Keratinocyte (primary cell): Measurements from ENCODE around the gene NCOA7. TPM values are rescaled to one million over a fixed set of nuclear protein-coding genes. Genes with fewer than 3 reads are reported as not detected.

Experiments used
- DNase-seq: peaks from one replicate; pipeline ENCODE4 v3.0.0-alpha.2; 2011; ENCODE audit warnings: low read depth, missing footprints, low spot score
- FAIRE-seq: peaks from 2 replicates; lab custom pipeline; 2011; peaks lifted over from hg19 to GRCh38; lab: Jason Lieb, UNC
- H2AFZ ChIP-seq: 2 replicates; pipeline ENCODE4 v1.6.0; 2012; ENCODE audit warnings: low read length, control low read depth, inconsistent platforms; ENCODE audit not compliant: control insufficient read depth
- H3K27ac ChIP-seq: 2 replicates; pipeline ENCODE4 v1.5.1; 2011; ENCODE audit warnings: low read length; ENCODE audit not compliant: control insufficient read depth, insufficient read depth
- H3K27me3 ChIP-seq: 3 replicates; pipeline ENCODE4 v1.6.0; 2011; ENCODE audit warnings: low read length; ENCODE audit not compliant: control insufficient read depth, insufficient read depth; ENCODE audit errors: extremely low read depth
- H3K36me3 ChIP-seq, 2 experiments: 2 replicates in 1 of 2; 3 replicates in 1 of 2; pipeline ENCODE4 v1.5.1; 2011; ENCODE audit warnings: low read length in 2 of 2, mild to moderate bottlenecking in 1 of 2; ENCODE audit not compliant: control insufficient read depth in 2 of 2, insufficient read depth in 2 of 2; ENCODE audit errors: extremely low read depth in 1 of 2
- H3K4me1 ChIP-seq: 3 replicates; pipeline ENCODE4 v1.5.1; 2011; ENCODE audit warnings: low read length; ENCODE audit not compliant: control insufficient read depth, insufficient read depth; ENCODE audit errors: extremely low read depth
- H3K4me2 ChIP-seq: 3 replicates; pipeline ENCODE4 v1.6.0; 2011; ENCODE audit warnings: low read depth, low read length; ENCODE audit not compliant: control insufficient read depth, insufficient read depth; ENCODE audit errors: extremely low read depth
- H3K4me3 ChIP-seq, 3 experiments: fragments of 200-600 bp in 1 of 3; sonication (generic) in 1 of 3; 2 replicates in 2 of 3; 3 replicates in 1 of 3; pipeline ENCODE4 v1.5.1; 2011 to 2016; ENCODE audit warnings: low read length in 3 of 3, mild to moderate bottlenecking in 3 of 3, control low read depth in 2 of 3, inconsistent platforms in 1 of 3, low read depth in 1 of 3, mixed read lengths in 1 of 3, mixed run types in 1 of 3, moderate library complexity in 1 of 3; ENCODE audit not compliant: control insufficient read depth in 2 of 3, insufficient read depth in 2 of 3; ENCODE audit errors: extremely low read depth in 1 of 3
- H3K79me2 ChIP-seq: 2 replicates; pipeline ENCODE4 v1.6.0; 2012; ENCODE audit warnings: low read length; ENCODE audit not compliant: control insufficient read depth, insufficient read depth
- H3K9ac ChIP-seq: 3 replicates; pipeline ENCODE4 v1.6.0; 2011; ENCODE audit warnings: low read length; ENCODE audit not compliant: control insufficient read depth, insufficient read depth; ENCODE audit errors: extremely low read depth
- H3K9me1 ChIP-seq: 3 replicates; pipeline ENCODE4 v1.6.0; 2011; ENCODE audit warnings: low read length; ENCODE audit not compliant: control insufficient read depth, insufficient read depth; ENCODE audit errors: extremely low read depth
- H3K9me3 ChIP-seq: 2 replicates; pipeline ENCODE4 v1.5.1; 2012; ENCODE audit warnings: low read depth, low read length; ENCODE audit not compliant: control insufficient read depth
- H4K20me1 ChIP-seq: 3 replicates; pipeline ENCODE4 v1.6.0; 2011; ENCODE audit warnings: low read length; ENCODE audit not compliant: control insufficient read depth, insufficient read depth; ENCODE audit errors: extremely low read depth
- CTCF ChIP-seq, 3 experiments: IDR thresholded peaks in 1 of 3; conservative IDR thresholded peaks in 1 of 3; optimal IDR thresholded peaks in 1 of 3; 2 replicates in 2 of 3; 3 replicates in 1 of 3; pipeline versions ENCODE3 to v1.5.1; 2011; ENCODE audit warnings: low read length in 3 of 3, mild to moderate bottlenecking in 3 of 3, moderate library complexity in 2 of 3, control low read depth in 1 of 3, inconsistent platforms in 1 of 3; ENCODE audit not compliant: insufficient read depth in 2 of 3; ENCODE audit errors: extremely low read depth in 1 of 3
- EZH2 ChIP-seq: IDR thresholded peaks from one replicate; pipeline ENCODE4 v1.6.1; 2012; ENCODE audit warnings: inconsistent platforms, mild to moderate bottlenecking, low read length, moderate library complexity
- dilution Hi-C: fragments of 300-500 bp; cut with MboI; formaldehyde crosslinking; loops from one replicate; pipeline ENCODE4 v1.7.0; 2020; ENCODE audit warnings: low sequenced_read_pairs; ENCODE audit not compliant: extremely low pct_ligation_motif_present
- polyA plus RNA-seq, 5 experiments: library from polyadenylated mRNA; depleted of rRNA in 3 of 5; stranded (reverse) in 3 of 5; stranded (forward) in 1 of 5; unstranded in 1 of 5; fragments of >200 nt; gene quantifications; 1 replicate in 1 of 5; 2 replicates in 3 of 5; 3 replicates in 1 of 5; pipeline versions ENCODE4 v1.2.1 to v1.2.3, GENCODE V29; 2011 to 2012; ENCODE audit warnings: missing spikeins in 2 of 5, low read depth in 1 of 5, low replicate concordance in 1 of 5

NCOA7 gene
- polyA plus RNA-seq, 1 donor (not counting 4 experiments of a cell fraction or from before 2014, with no cell fraction given) = 20.5 TPM

DNA sequence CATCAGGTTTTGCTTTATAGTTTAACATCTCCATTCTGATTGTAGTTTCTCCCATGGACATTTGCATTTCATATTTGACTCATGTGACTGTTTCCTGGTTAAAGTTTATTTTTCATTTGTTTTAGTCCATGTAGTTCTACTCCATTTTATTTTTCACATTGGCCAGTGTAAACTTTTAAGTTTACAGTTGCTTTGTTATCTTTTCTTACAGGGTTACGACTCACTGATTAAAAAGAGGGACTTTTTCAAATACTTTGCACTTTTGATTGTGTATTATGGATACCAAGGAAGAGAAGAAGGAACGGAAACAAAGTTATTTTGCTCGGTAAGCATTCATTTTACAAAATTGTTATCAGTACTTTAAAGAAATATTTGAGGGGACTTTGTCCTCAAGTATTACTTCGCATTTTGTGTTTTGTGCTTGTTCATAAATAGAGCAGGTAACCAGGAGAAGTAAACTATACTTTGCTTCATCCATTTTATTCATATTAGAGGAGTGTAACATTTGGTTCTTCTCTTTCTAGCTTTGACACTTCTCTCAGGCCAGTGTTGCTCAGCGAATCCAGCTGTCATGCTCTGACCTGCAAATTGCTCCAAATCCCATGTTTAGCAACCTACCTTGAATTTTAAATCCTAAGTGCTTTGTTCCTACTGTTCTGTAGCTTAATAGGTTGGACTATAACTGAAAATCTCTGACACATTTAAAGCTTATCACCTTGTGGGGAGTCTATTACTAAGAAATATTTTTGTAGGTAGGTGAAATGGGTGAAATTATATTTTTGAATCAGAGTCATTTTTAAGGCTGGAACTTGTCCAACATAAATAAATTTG lies 24.5 kb downstream of the NCOA7 start:
- Histone ChIP-seq H3K4me2 (no peak overlapping the region), H3K4me1 (peaks cover 14% of the 10 kb centered on the region), H3K9me3 (no peaks in the 10 kb centered on the region), H3K36me3 (peaks cover 0 to 2% of the 10 kb centered on the region in 2 experiments), H3K9me1 (no peaks in the 10 kb centered on the region), H3K9ac (no peak overlapping the region), H3K4me3 (no peak overlapping the region), H3K27me3 (no peaks in the 10 kb centered on the region), H3K79me2 (no peaks in the 10 kb centered on the region), H4K20me1 (peaks cover 3% of the 10 kb centered on the region), H2AFZ (no peak overlapping the region), H3K27ac (no peak overlapping the region)
- dilution Hi-C loops = no loop called here
- FAIRE-seq (no peak), DNase-seq (no peak)
- TF ChIP-seq EZH2 (no peak), CTCF (optimal IDR thresholded peaks at IDR 0.05 in 1 of 3, IDR thresholded peaks at IDR 0.05 in 1 of 3, conservative IDR thresholded peaks at IDR 0.05 in 1 of 3; ENCODE audit: extremely low read depth in 1 of 3, insufficient read depth in 2 of 3, low read length in 3 of 3) (no peak)

DNA sequence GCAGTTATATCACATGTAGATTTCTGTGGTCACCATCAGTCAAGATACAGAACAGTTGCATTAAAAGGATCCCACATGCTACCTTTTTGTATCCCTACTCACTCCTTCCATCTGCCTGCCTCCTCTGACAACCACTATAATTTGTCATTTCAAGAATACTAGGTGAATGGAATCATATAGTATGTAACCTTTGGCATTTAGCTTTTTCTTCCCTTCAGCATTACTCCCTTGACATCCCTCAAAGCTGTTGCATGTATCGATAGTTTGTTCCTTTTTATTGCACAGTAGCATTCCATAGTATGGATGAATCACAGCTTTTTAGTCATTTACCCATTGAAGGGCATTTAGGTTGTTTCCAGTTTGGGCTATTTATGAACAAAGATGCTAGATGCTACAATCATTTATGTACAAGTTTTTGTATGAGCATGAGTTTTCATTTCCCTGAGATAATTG lies 26.1 kb downstream of the NCOA7 start:
- Histone ChIP-seq H2AFZ (no peak overlapping the region), H3K27ac (no peak overlapping the region), H3K9me1 (no peaks in the 10 kb centered on the region), H3K27me3 (no peaks in the 10 kb centered on the region), H3K36me3 (peaks cover 0 to 2% of the 10 kb centered on the region in 2 experiments), H3K4me1 (peaks cover 13% of the 10 kb centered on the region), H4K20me1 (peaks cover 3% of the 10 kb centered on the region), H3K9me3 (no peaks in the 10 kb centered on the region), H3K4me2 (no peak overlapping the region), H3K9ac (no peak overlapping the region), H3K4me3 (no peak overlapping the region), H3K79me2 (no peaks in the 10 kb centered on the region)
- DNase-seq (no peak), FAIRE-seq (no peak)
- dilution Hi-C loops = no loop called here
- TF ChIP-seq CTCF (optimal IDR thresholded peaks at IDR 0.05 in 1 of 3, IDR thresholded peaks at IDR 0.05 in 1 of 3, conservative IDR thresholded peaks at IDR 0.05 in 1 of 3; ENCODE audit: extremely low read depth in 1 of 3, insufficient read depth in 2 of 3, low read length in 3 of 3) (no peak), EZH2 (no peak)
